ENCODE data around the gene SPIN1. TPM values are rescaled to one million over a fixed set of nuclear protein-coding genes. Genes with fewer than 3 reads are reported as not detected.

SPIN1 gene
- total RNA-seq, 4 donors from 2014 or later: 91.9 to 126 (median 103) TPM

GRCh38 chr9:88451160-88451559 is 62.9 kb downstream of the SPIN1 start:
- Histone ChIP-seq H3K9me3 (no peaks in the 10 kb centered on the region), H3K27me3 (no peaks in the 10 kb centered on the region), H3K36me3 (peaks cover 7 to 8% of the 10 kb centered on the region in 2 donors), H3K4me1 (no peaks in the 10 kb centered on the region), H3K27ac (no peak overlapping the region), H3K4me3 (replicated peaks in 1 of 3) (no peak overlapping the region)
- TF ChIP-seq CTCF (IDR thresholded peaks at IDR 0.05) (no peak), POLR2A (IDR thresholded peaks at IDR 0.05) (no peak)
- 91 to 96% methylated on average over 5 of the region's 5 CpGs for WGBS, 2 donors
- no peak for DNase-seq
- intact Hi-C loops (cut with DNase I): no loop called here

GRCh38 chr9:88458716-88459465 is 70.6 kb downstream of the SPIN1 start:
- Histone ChIP-seq H3K27me3 (no peaks in the 10 kb centered on the region), H3K4me1 (peaks cover 7 to 10% of the 10 kb centered on the region in 2 donors), H3K36me3 (no peaks in the 10 kb centered on the region), H3K9me3 (no peaks in the 10 kb centered on the region), H3K4me3 (replicated peaks in 1 of 3) (no peak overlapping the region), H3K27ac (no peak overlapping the region)
- intact Hi-C loops (cut with DNase I): no loop called here
- DNase-seq: no peak
- WGBS, 2 donors: 72 to 73% methylated on average over 5 of the region's 5 CpGs
- TF ChIP-seq CTCF (IDR thresholded peaks at IDR 0.05): no peak
- TF ChIP-seq POLR2A (IDR thresholded peaks at IDR 0.05): no peak

GRCh38 chr9:88460587-88461332 is 72.5 kb downstream of the SPIN1 start:
- TF ChIP-seq POLR2A (IDR thresholded peaks at IDR 0.05): no peak
- TF ChIP-seq CTCF (IDR thresholded peaks at IDR 0.05): no peak
- Histone ChIP-seq H3K9me3 (no peaks in the 10 kb centered on the region), H3K4me3 (replicated peaks in 1 of 3) (no peak overlapping the region), H3K4me1 (peaks cover 7 to 10% of the 10 kb centered on the region in 2 donors), H3K36me3 (no peaks in the 10 kb centered on the region), H3K27me3 (no peaks in the 10 kb centered on the region), H3K27ac (no peak overlapping the region)
- intact Hi-C loops (cut with DNase I): no loop called here
- 95 to 96% methylated on average over 3 of the region's 3 CpGs for WGBS, 2 donors
- no peak for DNase-seq

GRCh38 chr9:88462191-88462590 is 73.9 kb downstream of the SPIN1 start:
- no peak overlapping the region for H3K4me3 ChIP-seq (replicated peaks in 1 of 3)
- TF ChIP-seq CTCF (IDR thresholded peaks at IDR 0.05): no peak
- TF ChIP-seq POLR2A (IDR thresholded peaks at IDR 0.05): no peak
- 96 to 97% methylated on average over 6 of the region's 6 CpGs for WGBS, 2 donors

GRCh38 chr9:88464851-88465250 is 76.6 kb downstream of the SPIN1 start:
- H3K4me3 ChIP-seq (replicated peaks in 1 of 3): no peak overlapping the region
- H3K36me3 ChIP-seq: peaks cover 0 to 7% of the 10 kb centered on the region in 2 donors
- no peak overlapping the region for H3K27ac ChIP-seq
- TF ChIP-seq CTCF (IDR thresholded peaks at IDR 0.05) (no peak), POLR2A (IDR thresholded peaks at IDR 0.05) (no peak)
- WGBS, 2 donors: 77 to 83% methylated on average over 1 of the region's 1 CpG
- H3K9me3 ChIP-seq: no peaks in the 10 kb centered on the region
- no peak for DNase-seq
- no peaks in the 10 kb centered on the region for H3K27me3 ChIP-seq
- intact Hi-C loops (cut with DNase I): no loop called here
- no peaks in the 10 kb centered on the region for H3K4me1 ChIP-seq

More at GRCh38 chr9:88462191-88462590, 73.9 kb downstream of the SPIN1 start:
- Histone ChIP-seq H3K27ac (no peak overlapping the region), H3K36me3 (no peaks in the 10 kb centered on the region), H3K4me1 (peaks cover 7 to 10% of the 10 kb centered on the region in 2 donors), H3K9me3 (no peaks in the 10 kb centered on the region), H3K27me3 (no peaks in the 10 kb centered on the region)
- DNase-seq: no peak
- intact Hi-C loops (cut with DNase I): no loop called here
